B cell (primary cell): ENCODE measurements around the gene SLC5A10. TPM values are rescaled to one million over a fixed set of nuclear protein-coding genes. Genes with fewer than 3 reads are reported as not detected.

Experiments
- ATAC-seq: fragments of 200-7000 bp; cut with Tn5 transposase; one replicate; pipeline ENCODE4 v1.10.0; 2021; ENCODE audit warnings: low read depth, mild to moderate bottlenecking, moderate number of reproducible peaks, moderate library complexity
- CTCF ChIA-PET: fragments of 350-600 bp; sonication (Branson Sonifier 250); formaldehyde crosslinking; loops from one replicate; lab custom pipeline; 2021; ENCODE audit warnings: antibody characterized with exemption, inconsistent platforms; lab: Charles Lee
- POLR2A ChIA-PET: fragments of 350-600 bp; sonication (Branson Sonifier 250); formaldehyde crosslinking; loops from one replicate; lab custom pipeline; 2021; ENCODE audit warnings: antibody characterized with exemption; lab: Charles Lee
- DNase-seq: peaks from one replicate; pipeline ENCODE4 v3.0.0; 2013
- H2AFZ ChIP-seq: 2 replicates; pipeline ENCODE4 v1.6.1; 2012; ENCODE audit warnings: mild to moderate bottlenecking, low read depth, low read length; ENCODE audit not compliant: insufficient read depth, poor library complexity, severe bottlenecking
- H3K27ac ChIP-seq, 2 donors: 1 replicate in 1 of 2; 2 replicates in 1 of 2; pipeline ENCODE4 v1.5.1; 2012 to 2013; ENCODE audit warnings: low read length in 2 of 2, mild to moderate bottlenecking in 2 of 2, moderate library complexity in 1 of 2
- H3K27me3 ChIP-seq, 4 experiments: fragments of 200-600 bp in 1 of 4; sonication (generic) in 1 of 4; replicated peaks in 1 of 4; 1 replicate in 2 of 4; 2 replicates in 2 of 4; pipeline versions ENCODE4 v1.6.1 to v1.7.0; 2013 to 2016; ENCODE audit warnings: low read length in 3 of 4, mild to moderate bottlenecking in 2 of 4, mixed read lengths in 1 of 4, moderate library complexity in 1 of 4; ENCODE audit not compliant: insufficient read depth in 4 of 4, control insufficient read depth in 3 of 4; ENCODE audit errors: control extremely low read depth in 1 of 4
- H3K36me3 ChIP-seq, 2 experiments: replicated peaks in 1 of 2; 1 replicate in 1 of 2; 2 replicates in 1 of 2; pipeline versions ENCODE4 v1.6.1 to v1.7.1; 2013; ENCODE audit warnings: low read length in 1 of 2; ENCODE audit not compliant: insufficient read depth in 2 of 2, control insufficient read depth in 1 of 2; ENCODE audit errors: control extremely low read depth in 1 of 2, extremely low read depth in 1 of 2
- H3K4me1 ChIP-seq, 2 donors: fragments of 200-600 bp in 1 of 2; sonication (generic) in 1 of 2; 1 replicate in 1 of 2; 2 replicates in 1 of 2; pipeline versions ENCODE4 v1.5.1 to v1.6.1; 2013 to 2017; ENCODE audit warnings: low read length in 2 of 2; ENCODE audit not compliant: control insufficient read depth in 2 of 2, insufficient read depth in 2 of 2
- H3K4me2 ChIP-seq: replicated peaks from 2 replicates; pipeline ENCODE3; 2012; ENCODE audit warnings: mild to moderate bottlenecking, low read depth, low read length; ENCODE audit not compliant: poor library complexity, severe bottlenecking
- H3K4me3 ChIP-seq, 5 experiments: fragments of 200-600 bp in 1 of 5; sonication (generic) in 1 of 5; 1 replicate in 3 of 5; 2 replicates in 2 of 5; pipeline versions ENCODE4 v1.5.1 to v1.7.0; 2011 to 2016; ENCODE audit warnings: low read length in 4 of 5, mild to moderate bottlenecking in 4 of 5, low read depth in 2 of 5, control low read depth in 1 of 5, moderate library complexity in 1 of 5; ENCODE audit not compliant: insufficient read depth in 1 of 5; ENCODE audit errors: control extremely low read depth in 1 of 5, extremely low read depth in 1 of 5
- H3K79me2 ChIP-seq: fragments of 200-600 bp; sonication (generic); one replicate; pipeline ENCODE4 v1.6.0; 2016; ENCODE audit warnings: low read length; ENCODE audit not compliant: control insufficient read depth, insufficient read depth
- H3K9ac ChIP-seq: fragments of 200-600 bp; sonication (generic); 2 replicates; pipeline ENCODE4 v1.6.1; 2017; ENCODE audit warnings: mild to moderate bottlenecking, low read length, moderate library complexity
- H3K9me3 ChIP-seq, 3 donors: one replicate each; pipeline versions ENCODE4 v1.6.1 to v1.7.1; 2013; ENCODE audit warnings: low read length in 2 of 3; ENCODE audit not compliant: control insufficient read depth in 2 of 3, insufficient read depth in 1 of 3; ENCODE audit errors: control extremely low read depth in 1 of 3
- H4K20me1 ChIP-seq: 2 replicates; pipeline ENCODE4 v1.6.0; 2012; ENCODE audit warnings: mild to moderate bottlenecking, low read length; ENCODE audit not compliant: insufficient read depth, control insufficient read depth, poor library complexity, severe bottlenecking
- H3K27ac Mint-ChIP-seq: one replicate; pipeline ENCODE4 v1.8.0; 2021; ENCODE audit warnings: mixed read lengths
- H3K27me3 Mint-ChIP-seq: one replicate; pipeline ENCODE4 v1.8.0; 2021; ENCODE audit warnings: mixed read lengths
- H3K4me1 Mint-ChIP-seq: one replicate; pipeline ENCODE4 v1.8.0; 2021; ENCODE audit warnings: mixed read lengths
- H3K4me3 Mint-ChIP-seq: one replicate; pipeline ENCODE4 v1.8.0; 2021; ENCODE audit warnings: mixed read lengths
- H3K9me3 Mint-ChIP-seq: one replicate; pipeline ENCODE4 v1.8.0; 2022; ENCODE audit warnings: mixed read lengths; ENCODE audit not compliant: insufficient read depth
- EZH2 ChIP-seq: IDR thresholded peaks from 2 replicates; pipeline ENCODE4 v1.6.1; 2012; ENCODE audit warnings: borderline replicate concordance, low read depth, mild to moderate bottlenecking, moderate library complexity, low read length; ENCODE audit not compliant: insufficient read depth, poor library complexity, severe bottlenecking
- WGBS: methylation state at CpG from one replicate; pipeline ENCODE4 v1.1.5; 2013; ENCODE audit warnings: missing lambda C conversion rate; ENCODE audit not compliant: insufficient coverage; 5-methylcytosine and 5-hydroxymethylcytosine counted together
- intact Hi-C: fragments of 100-400 bp; cut with micrococcal nuclease; formaldehyde crosslinking; loops from one replicate; pipeline ENCODE4 v1.10.0; 2022
- polyA plus RNA-seq: library from polyadenylated mRNA; depleted of rRNA; stranded (reverse); fragments of >200 nt; gene quantifications from 2 replicates; pipeline ENCODE4 v1.2.3, GENCODE V29; 2012
- total RNA-seq, 2 donors: library from RNA; stranded (reverse); fragments of 120-200 nt in 1 of 2; gene quantifications; 1 replicate in 1 of 2; 2 replicates in 1 of 2; pipeline versions ENCODE4 v1.2.3 to v1.2.4, GENCODE V29; 2013 to 2022
- TF ChIP-seq, protein P1 (sequence below): fragments of 200-600 bp; IDR thresholded peaks from one replicate; pipeline ENCODE4 v1.8.0; 2022; ENCODE audit warnings: antibody characterized with exemption, mild to moderate bottlenecking

The SLC5A10 gene
- total and polyA plus RNA-seq, 2 donors (not counting 1 experiment from before 2014, with no cell fraction given), result not detected

DNA sequence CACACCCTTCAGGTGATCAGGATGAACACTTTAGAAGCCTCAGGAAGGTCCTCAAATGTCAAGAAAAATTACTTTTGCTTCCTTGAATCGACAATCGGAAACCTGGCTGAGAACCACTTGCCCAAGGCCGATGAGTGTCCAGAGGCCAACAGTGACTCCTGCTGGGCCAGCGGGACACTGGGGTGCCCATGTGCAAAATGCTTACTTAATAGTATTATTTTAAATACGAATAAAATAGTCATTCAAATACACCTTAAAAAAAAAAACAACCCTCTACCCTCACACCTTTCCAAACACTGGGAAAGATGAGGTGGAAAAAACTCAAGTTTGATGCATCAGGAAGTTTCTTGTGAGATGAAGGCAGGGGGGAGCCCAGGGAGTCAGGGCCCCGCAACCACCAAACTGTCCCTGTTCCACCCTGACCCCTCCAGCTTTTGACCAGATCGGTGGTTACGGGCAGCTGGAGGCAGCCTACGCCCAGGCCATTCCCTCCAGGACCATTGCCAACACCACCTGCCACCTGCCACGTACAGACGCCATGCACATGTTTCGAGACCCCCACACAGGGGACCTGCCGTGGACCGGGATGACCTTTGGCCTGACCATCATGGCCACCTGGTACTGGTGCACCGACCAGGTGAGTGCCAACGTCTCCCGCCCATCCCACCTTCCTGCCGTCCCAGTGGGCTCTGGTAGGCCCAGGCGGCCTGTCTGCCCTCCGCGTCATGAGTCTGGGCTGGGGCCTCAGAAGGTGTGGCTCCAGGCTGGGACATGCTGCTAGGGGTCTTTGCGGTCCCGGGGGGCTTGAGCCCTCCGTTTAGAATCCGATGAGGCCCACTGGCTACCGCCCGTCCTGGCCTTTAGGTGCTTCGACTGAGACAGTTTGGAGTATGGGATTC lies 18.9 kb downstream of the SLC5A10 start:
- Mint-ChIP-seq H3K4me1 (no peaks in the 10 kb centered on the region), H3K4me3 (no peak overlapping the region), H3K27ac (no peak overlapping the region), H3K27me3 (no peaks in the 10 kb centered on the region), H3K9me3 (no peaks in the 10 kb centered on the region)
- ChIA-PET CTCF (interaction anchor here (1.5 to 2.3 kb wide), 2 partner anchors 10 kb away, joined by 7 to 9 read pairs; no protein-coding TSS in a partner anchor), POLR2A (no interaction called here)
- Histone ChIP-seq H3K27me3 (no peaks in the 10 kb centered on the region), H2AFZ (no peak overlapping the region), H3K9me3 (no peaks in the 10 kb centered on the region), H3K9ac (no peak overlapping the region), H3K4me3 (no peak overlapping the region), H3K4me2 (no peak overlapping the region), H3K36me3 (peaks cover 0 to 13% of the 10 kb centered on the region in 2 experiments), H3K79me2 (no peaks in the 10 kb centered on the region), H3K27ac (no peak overlapping the region), H4K20me1 (no peaks in the 10 kb centered on the region), H3K4me1 (no peaks in the 10 kb centered on the region)
- TF ChIP-seq, protein P1, sequence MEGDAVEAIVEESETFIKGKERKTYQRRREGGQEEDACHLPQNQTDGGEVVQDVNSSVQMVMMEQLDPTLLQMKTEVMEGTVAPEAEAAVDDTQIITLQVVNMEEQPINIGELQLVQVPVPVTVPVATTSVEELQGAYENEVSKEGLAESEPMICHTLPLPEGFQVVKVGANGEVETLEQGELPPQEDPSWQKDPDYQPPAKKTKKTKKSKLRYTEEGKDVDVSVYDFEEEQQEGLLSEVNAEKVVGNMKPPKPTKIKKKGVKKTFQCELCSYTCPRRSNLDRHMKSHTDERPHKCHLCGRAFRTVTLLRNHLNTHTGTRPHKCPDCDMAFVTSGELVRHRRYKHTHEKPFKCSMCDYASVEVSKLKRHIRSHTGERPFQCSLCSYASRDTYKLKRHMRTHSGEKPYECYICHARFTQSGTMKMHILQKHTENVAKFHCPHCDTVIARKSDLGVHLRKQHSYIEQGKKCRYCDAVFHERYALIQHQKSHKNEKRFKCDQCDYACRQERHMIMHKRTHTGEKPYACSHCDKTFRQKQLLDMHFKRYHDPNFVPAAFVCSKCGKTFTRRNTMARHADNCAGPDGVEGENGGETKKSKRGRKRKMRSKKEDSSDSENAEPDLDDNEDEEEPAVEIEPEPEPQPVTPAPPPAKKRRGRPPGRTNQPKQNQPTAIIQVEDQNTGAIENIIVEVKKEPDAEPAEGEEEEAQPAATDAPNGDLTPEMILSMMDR, result no peak
- no peak for TF ChIP-seq EZH2
- DNase-seq (no peak), ATAC-seq (no peak)
- 93% methylated on average over 24 of the region's 28 CpGs for WGBS
- intact Hi-C loops, result no loop called here

DNA sequence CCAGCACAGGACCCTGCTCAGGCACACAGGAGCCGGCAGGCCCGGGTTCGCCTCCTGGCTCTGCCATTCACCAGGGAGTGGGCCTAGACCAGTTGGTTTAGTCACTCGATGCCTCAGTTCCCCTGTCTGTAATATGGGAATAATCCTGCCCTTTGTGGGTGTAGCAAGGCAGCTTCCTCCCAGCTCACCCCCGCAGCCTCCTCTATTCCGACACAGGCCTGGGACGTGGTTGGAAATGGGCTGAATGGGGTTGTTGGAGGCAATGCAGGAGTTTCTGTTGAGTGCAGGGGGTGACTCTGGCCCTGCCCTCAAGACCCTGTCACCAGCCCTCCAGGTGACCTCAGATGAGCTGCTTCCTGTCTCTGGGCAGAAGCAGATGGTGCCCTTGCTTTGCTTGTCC lies 19.8 kb downstream of the SLC5A10 start:
- Mint-ChIP-seq H3K4me1 (no peaks in the 10 kb centered on the region), H3K9me3 (no peaks in the 10 kb centered on the region), H3K4me3 (no peak overlapping the region), H3K27ac (no peak overlapping the region), H3K27me3 (no peaks in the 10 kb centered on the region)
- Histone ChIP-seq H3K36me3 (peaks cover 0 to 13% of the 10 kb centered on the region in 2 experiments), H3K9me3 (no peaks in the 10 kb centered on the region), H4K20me1 (no peaks in the 10 kb centered on the region), H3K9ac (no peak overlapping the region), H2AFZ (no peak overlapping the region), H3K27ac (no peak overlapping the region), H3K79me2 (no peaks in the 10 kb centered on the region), H3K4me1 (no peaks in the 10 kb centered on the region), H3K4me2 (no peak overlapping the region), H3K27me3 (no peaks in the 10 kb centered on the region), H3K4me3 (no peak overlapping the region)
- TF ChIP-seq EZH2, result no peak
- TF ChIP-seq, protein P1, result no peak
- intact Hi-C loops, result no loop called here
- POLR2A ChIA-PET, result no interaction called here
- WGBS, result 97% methylated on average over 5 of the region's 7 CpGs
- DNase-seq (no peak), ATAC-seq (no peak)
- CTCF ChIA-PET, result interaction anchor here (2.3 kb wide), 1 partner anchor 11 kb away, joined by 9 read pairs; no protein-coding TSS in a partner anchor
